ENCODE data around the gene BTRC. TPM values are rescaled to one million over a fixed set of nuclear protein-coding genes. Genes with fewer than 3 reads are reported as not detected.

The BTRC gene
- total RNA-seq, 1 experiment from 2014 or later = 22.4 TPM

GRCh38 chr10:101576211-101576863 is 222.4 kb downstream of the BTRC start:
- DNase-seq (ENCODE audit: low spot score) (no peak), ATAC-seq (no peak)
- ChIA-PET CTCF (interaction anchor here (0.6 to 2.0 kb wide), 6 partner anchors 11 to 288 kb away, joined by 3 to 10 read pairs (median 3); partner anchors contain the start of gene POLL), POLR2A (interaction anchor here (0.5 to 0.7 kb wide), 2 partner anchors 177 to 242 kb away, joined by 3 to 6 read pairs; partner anchors contain the start of gene OGA)
- Mint-ChIP-seq H3K27me3 (ENCODE audit: low read depth) (peaks cover 27% of the 10 kb centered on the region), H3K4me3 (no peak overlapping the region), H3K27ac (no peak overlapping the region), H3K4me1 (peaks cover 21% of the 10 kb centered on the region), H3K9me3 (peaks cover 3% of the 10 kb centered on the region; the same call in 1 of the 2 replicates), H3K36me3 (peaks cover 18% of the 10 kb centered on the region)
- TF ChIP-seq TEAD4 (CRISPR knock-in tag; IDR thresholded peaks at IDR 0.05) (no peak), NFATC4 (CRISPR knock-in tag; IDR thresholded peaks at IDR 0.05) (no peak), NFYB (CRISPR knock-in tag; conservative IDR thresholded peaks at IDR 0.05; ENCODE audit: low read depth) (no peak), ATF2 (CRISPR knock-in tag; IDR thresholded peaks at IDR 0.05; ENCODE audit: borderline replicate concordance, low read depth) (no peak), SMAD4 (CRISPR knock-in tag; IDR thresholded peaks at IDR 0.05) (no peak), PREB (CRISPR knock-in tag; IDR thresholded peaks at IDR 0.05; ENCODE audit: borderline replicate concordance) (no peak), CDX4 (CRISPR knock-in tag; IDR thresholded peaks at IDR 0.05; ENCODE audit: borderline replicate concordance) (no peak), JUN (CRISPR knock-in tag; IDR thresholded peaks at IDR 0.05) (no peak), ZNF425 (CRISPR knock-in tag; conservative IDR thresholded peaks at IDR 0.05) (no peak), TCF7 (CRISPR knock-in tag; IDR thresholded peaks at IDR 0.05; ENCODE audit: low read depth) (no peak), USF1 (CRISPR knock-in tag; IDR thresholded peaks at IDR 0.05) (no peak), FOXP4 (CRISPR knock-in tag; IDR thresholded peaks at IDR 0.05) (no peak), ATF6 (CRISPR knock-in tag; IDR thresholded peaks at IDR 0.05) (no peak), MAX (CRISPR knock-in tag; IDR thresholded peaks at IDR 0.05) (no peak), GABPB1 (CRISPR knock-in tag; IDR thresholded peaks at IDR 0.05) (no peak), HMGXB4 (CRISPR knock-in tag; IDR thresholded peaks at IDR 0.05) (no peak), SMAD3 (CRISPR knock-in tag; IDR thresholded peaks at IDR 0.05; ENCODE audit: borderline replicate concordance) (no peak), KAT7 (CRISPR knock-in tag; IDR thresholded peaks at IDR 0.05; ENCODE audit: borderline replicate concordance) (no peak), FOXP1 (CRISPR knock-in tag; IDR thresholded peaks at IDR 0.05; ENCODE audit: borderline replicate concordance) (no peak), SOX15 (CRISPR knock-in tag; IDR thresholded peaks at IDR 0.05) (no peak)
